ENCODE results near the gene CDHR2. TPM values are rescaled to one million over a fixed set of nuclear protein-coding genes. Genes with fewer than 3 reads are reported as not detected.
A peak's percentile ranks its signal among the peaks of the same experiment; 100 is the strongest.

The CDHR2 gene
- total RNA-seq, 2 donors from 2014 or later, result 0.67 to 0.81 TPM

DNA sequence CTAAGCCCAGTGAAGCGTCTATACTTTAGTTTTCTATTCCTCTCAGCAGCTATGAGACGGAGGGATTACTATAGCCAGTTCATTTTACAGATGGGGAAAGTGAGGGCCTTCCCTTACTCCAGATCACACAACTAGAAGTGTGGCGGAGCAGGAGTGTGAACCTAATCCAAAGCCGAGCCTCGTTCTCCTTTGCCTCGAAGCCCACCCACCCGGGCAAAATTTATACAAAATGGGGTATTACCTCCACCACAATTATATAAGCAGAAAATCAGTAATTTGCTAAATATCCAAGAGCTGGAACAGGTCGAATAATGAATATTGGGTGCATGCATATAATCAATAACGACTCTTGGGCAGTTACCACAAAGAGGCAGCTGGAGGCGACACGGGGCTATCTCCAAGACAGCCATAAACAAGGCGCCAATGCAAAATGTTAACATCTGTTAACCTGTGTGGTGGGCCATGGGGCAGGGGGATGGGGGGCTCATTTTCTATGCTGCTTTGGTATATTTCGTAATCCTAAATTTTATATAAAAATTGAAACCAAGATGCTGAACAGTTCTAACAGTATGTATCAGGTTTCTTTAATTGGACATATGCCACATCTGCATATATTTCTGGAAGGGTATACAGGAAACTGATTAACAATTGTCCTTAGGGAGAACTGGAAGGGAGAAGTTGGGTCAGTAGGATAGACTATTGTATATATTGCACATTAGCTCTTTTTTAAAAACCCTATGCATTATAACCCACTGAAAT lies 10.7 kb upstream of the CDHR2 start:
- ATAC-seq (replicated peaks in 1 of 2) (no peak), DNase-seq (no peak)
- Mint-ChIP-seq H3K4me3 (peak overlapping the region; percentile 81 to 99), H3K4me1 (ENCODE audit: low read depth) (peaks cover 73% of the 10 kb centered on the region), H3K9me3 (no peaks in the 10 kb centered on the region), H3K27ac (peak overlapping the region; percentile 94), H3K27me3 (ENCODE audit: low read depth) (no peaks in the 10 kb centered on the region), H3K36me3 (ENCODE audit: insufficient read depth in 2 of 2) (peaks cover 5 to 6% of the 10 kb centered on the region in 2 donors)

DNA sequence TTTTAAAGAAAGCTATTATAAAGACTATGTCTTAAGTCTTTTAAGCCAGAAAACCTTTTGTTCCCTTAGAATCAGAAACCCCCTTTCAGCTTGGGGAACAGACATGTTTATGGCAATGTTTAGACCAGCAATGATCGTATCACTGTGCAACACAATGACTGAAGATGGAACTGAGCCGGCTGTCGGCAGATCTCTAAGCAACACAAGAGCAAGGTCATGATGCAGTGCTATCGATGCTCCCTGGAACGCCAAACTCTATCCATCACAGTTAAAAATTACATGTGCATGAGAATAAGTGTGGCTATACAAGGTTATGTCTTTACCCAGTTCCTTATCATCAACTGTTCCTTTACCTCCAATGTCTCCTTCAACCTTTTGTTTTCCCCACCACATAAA lies 10.2 kb upstream of the CDHR2 start:
- ATAC-seq (replicated peaks in 1 of 2) (no peak), DNase-seq (no peak)
- Mint-ChIP-seq H3K27ac (no peak overlapping the region), H3K9me3 (no peaks in the 10 kb centered on the region), H3K27me3 (ENCODE audit: low read depth) (no peaks in the 10 kb centered on the region), H3K4me1 (ENCODE audit: low read depth) (peaks cover 67% of the 10 kb centered on the region), H3K36me3 (ENCODE audit: insufficient read depth in 2 of 2) (peaks cover 3 to 6% of the 10 kb centered on the region in 2 donors), H3K4me3 (peak overlapping the region in 1 of 2 donors; percentile 5)

DNA sequence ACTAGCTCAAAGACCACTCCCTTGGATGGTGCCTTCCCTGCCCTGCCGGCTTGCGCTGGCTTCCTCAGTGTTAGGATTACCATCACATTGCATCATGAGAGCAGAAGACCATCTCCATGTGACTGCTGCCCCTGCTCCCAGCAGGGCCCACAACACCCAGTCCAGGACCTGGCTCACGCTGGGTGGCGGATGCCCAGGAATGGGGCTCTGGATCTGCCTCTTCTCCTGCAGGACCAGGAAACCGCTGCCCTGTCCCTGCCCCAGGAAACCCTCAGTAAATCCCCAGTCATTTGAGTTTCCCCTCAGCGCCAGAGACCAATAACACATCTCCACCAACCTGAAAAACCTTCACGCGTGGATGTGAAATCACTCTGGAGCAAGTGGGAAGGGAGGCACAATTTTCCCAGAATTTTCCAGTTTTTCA lies 8.7 kb upstream of the CDHR2 start:
- Mint-ChIP-seq H3K27me3 (ENCODE audit: low read depth) (no peaks in the 10 kb centered on the region), H3K27ac (peak overlapping the region; percentile 66), H3K9me3 (no peaks in the 10 kb centered on the region), H3K4me1 (ENCODE audit: low read depth) (peaks cover 64% of the 10 kb centered on the region), H3K36me3 (ENCODE audit: insufficient read depth in 2 of 2) (peaks cover 2% of the 10 kb centered on the region in 2 donors), H3K4me3 (peak overlapping the region; percentile 92 to 93)
- DNase-seq (no peak), ATAC-seq (replicated peaks in 1 of 2) (no peak)

DNA sequence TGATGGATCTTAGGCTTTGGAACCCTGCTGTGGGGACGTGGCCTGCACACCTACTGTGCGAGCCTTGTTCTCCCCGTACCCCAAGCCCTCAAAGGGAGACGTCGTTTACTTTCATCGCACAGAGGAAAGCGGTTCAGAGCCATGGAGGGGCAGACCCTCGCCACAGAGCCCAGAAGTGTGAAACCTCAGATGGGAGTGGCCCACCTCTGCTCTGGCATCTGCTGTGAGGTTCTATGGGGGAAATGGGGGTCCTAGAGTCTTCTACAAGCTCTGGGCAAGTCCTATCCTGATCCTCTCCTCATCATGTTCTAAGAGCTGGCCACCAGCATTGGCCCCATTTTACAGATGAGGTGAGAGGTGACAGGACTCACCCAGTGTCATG lies 8.2 kb upstream of the CDHR2 start:
- no peak for ATAC-seq (replicated peaks in 1 of 2)
- Mint-ChIP-seq H3K4me1 (ENCODE audit: low read depth) (peaks cover 60% of the 10 kb centered on the region), H3K36me3 (ENCODE audit: insufficient read depth in 2 of 2) (no peaks in the 10 kb centered on the region), H3K4me3 (peak overlapping the region; percentile 92 to 93), H3K9me3 (no peaks in the 10 kb centered on the region), H3K27me3 (ENCODE audit: low read depth) (no peaks in the 10 kb centered on the region), H3K27ac (peak overlapping the region; percentile 88)
- peak in 1 of 2 donors; percentile 44 for DNase-seq

DNA sequence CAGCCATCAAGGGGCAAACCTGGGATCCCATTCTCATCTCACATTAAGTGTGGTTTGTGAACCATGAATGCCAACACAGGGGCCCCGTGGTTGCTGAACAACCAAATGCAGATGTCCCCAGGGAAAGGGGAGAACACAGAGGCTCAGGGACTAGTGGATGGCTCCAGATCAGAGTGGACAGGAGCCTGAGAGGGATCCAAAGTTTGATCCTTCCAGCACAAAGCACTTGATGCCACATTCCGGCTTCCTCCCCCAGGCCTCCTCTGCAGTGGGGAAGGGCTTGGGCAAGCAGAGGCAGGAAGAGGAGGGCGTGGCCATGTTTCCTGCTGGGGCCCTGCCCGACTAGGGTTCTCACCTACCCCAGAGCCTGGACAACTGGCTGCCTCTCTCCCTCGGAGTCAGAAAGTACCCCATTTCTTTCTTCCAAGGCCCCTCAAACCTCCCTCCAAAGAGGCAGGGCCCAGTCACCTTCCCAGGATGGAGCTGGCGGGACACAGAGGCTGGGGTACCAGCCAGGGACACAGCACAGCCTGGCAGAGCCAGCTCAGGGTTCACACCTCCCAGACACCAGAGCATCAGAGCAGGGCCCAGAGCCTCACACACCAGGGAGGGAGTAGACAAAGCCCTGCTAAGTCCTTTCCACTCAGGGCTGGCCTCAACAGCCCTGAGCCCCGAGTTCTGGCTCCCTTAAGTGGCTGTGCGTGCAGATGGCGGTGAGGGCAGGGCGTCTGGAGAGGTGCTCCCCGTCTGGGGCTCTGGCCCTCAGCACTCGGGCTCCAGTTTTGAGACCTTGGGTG lies 7.6 kb upstream of the CDHR2 start:
- DNase-seq (peak; percentile 73 to 81), ATAC-seq (replicated peaks in 1 of 2) (peak in 1 of 2 donors; percentile 12)
- Mint-ChIP-seq H3K4me3 (peak overlapping the region; percentile 92 to 93), H3K27me3 (ENCODE audit: low read depth) (no peaks in the 10 kb centered on the region), H3K27ac (peak overlapping the region; percentile 88), H3K36me3 (ENCODE audit: insufficient read depth in 2 of 2) (no peaks in the 10 kb centered on the region), H3K9me3 (no peaks in the 10 kb centered on the region), H3K4me1 (ENCODE audit: low read depth) (peaks cover 60% of the 10 kb centered on the region)

DNA sequence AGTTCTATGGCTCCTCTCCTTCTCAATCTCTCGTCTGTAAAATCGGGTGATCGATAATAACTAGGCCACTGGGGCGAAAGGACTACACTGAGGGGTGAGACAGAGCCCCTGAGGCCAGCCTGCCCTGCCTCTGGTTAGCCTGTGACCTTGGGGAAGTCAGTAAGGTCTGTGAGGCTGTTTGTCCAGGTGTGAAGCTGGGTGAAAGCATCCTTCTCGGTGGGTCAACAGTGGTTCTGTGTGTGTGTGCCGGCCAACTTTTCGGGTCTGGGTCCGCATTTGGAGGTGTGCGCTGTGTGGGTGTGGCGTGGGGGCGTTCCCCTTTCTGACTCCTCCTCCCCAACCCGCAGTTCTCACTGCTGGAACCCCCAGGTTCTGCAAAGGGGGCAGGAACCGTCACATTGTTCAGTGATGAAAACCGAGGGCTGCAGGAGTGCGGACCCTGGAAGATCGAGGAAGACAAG lies 7.0 kb upstream of the CDHR2 start:
- peak overlapping the region; percentile 82 for H3K27ac Mint-ChIP-seq
- DNase-seq, result peak; percentile 79 to 80
- H3K27me3 Mint-ChIP-seq (ENCODE audit: low read depth), result no peaks in the 10 kb centered on the region
- no peaks in the 10 kb centered on the region for H3K9me3 Mint-ChIP-seq
- H3K36me3 Mint-ChIP-seq (ENCODE audit: insufficient read depth in 2 of 2), result no peaks in the 10 kb centered on the region
- ATAC-seq (replicated peaks in 1 of 2), result peak in 1 of 2 donors; percentile 8
- H3K4me1 Mint-ChIP-seq (ENCODE audit: low read depth), result peaks cover 60% of the 10 kb centered on the region
- peak overlapping the region; percentile 92 to 93 for H3K4me3 Mint-ChIP-seq

DNA sequence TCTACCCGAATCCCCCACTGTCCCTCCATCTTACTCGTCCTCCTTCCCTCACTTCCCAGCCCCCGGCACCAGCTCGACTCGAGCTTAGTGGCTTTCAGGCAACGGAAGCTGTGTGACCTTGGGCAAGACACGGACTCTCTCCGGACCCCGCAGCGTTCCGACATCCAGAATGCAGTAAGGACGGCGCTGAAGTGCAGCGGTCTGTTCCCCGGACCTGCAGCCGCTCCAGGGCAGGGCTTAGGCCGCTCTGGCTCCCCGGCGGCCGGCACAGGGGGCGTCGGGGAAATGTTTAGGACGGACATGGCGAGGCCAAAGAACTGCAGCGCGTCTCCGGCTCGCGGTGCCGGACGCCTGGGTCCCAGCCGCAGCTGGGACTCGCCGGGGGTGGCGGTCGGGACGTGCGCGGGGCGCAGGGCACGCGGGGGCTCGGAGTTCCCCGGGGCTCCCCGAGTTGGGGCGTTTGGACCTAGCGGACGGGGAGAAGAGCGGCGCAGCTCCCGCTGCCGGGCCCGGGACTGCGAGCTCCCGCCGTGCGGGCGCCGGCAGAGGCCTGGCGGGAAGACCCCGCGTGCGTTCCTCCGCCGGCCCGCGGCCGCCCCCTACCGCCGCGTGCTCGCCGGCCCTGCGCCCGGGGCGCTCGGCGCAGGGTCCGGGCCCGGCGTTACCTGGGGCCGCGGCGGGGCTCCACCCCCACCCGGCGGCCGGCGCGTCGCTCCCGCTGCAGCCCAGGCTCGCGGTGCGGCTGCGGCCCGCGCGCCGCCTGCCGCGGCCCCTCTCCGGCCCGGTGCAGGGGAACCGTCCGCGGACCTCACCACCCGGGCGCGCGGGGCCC lies 6.3 kb upstream of the CDHR2 start:
- H3K9me3 Mint-ChIP-seq, result no peaks in the 10 kb centered on the region
- peak overlapping the region; percentile 82 for H3K27ac Mint-ChIP-seq
- peak; percentile 57 to 68 for DNase-seq
- H3K27me3 Mint-ChIP-seq (ENCODE audit: low read depth), result no peaks in the 10 kb centered on the region
- peak; percentile 62 to 65 for ATAC-seq (replicated peaks in 1 of 2)
- H3K4me3 Mint-ChIP-seq, result peak overlapping the region; percentile 92 to 97
- H3K4me1 Mint-ChIP-seq (ENCODE audit: low read depth), result peaks cover 66% of the 10 kb centered on the region
- no peaks in the 10 kb centered on the region for H3K36me3 Mint-ChIP-seq (ENCODE audit: insufficient read depth in 2 of 2)

DNA sequence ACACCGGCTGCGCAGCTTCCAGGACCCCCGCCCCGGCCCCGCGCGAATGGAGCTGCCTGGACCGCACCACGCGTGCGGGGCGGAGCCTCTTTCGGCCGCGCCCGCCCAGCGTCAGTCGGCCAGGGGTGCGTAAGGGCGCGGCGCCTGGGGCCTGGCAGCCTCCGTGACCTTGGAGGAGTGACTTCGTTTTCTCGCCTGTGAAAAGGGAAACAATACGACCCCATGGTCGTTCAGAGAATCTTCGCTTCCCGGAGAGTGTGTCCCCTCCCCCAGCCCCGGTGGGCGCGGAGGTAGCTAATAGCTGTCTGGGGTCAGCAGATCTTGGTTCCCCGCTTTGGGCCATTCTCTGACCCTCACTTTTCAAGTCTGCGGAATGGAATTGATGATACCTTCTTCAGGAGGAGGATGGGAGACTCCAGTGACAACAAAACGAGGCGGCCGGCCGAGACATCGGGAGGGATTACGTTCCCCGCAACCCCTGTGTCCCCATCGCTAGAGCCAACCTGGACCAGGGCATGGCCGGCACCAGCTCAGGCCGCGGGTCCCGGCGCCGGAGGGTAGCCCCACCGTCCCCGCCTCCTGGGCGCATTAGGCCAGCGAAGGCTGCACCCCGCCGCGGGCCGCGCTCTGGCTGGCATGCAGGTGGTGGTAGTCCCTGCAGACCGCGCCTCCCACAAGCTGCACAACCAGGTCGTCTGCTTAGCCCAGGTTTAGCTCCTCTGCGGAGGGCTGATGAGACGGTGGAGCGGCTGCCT lies 5.5 kb upstream of the CDHR2 start:
- Mint-ChIP-seq H3K4me1 (ENCODE audit: low read depth) (peaks cover 59% of the 10 kb centered on the region), H3K9me3 (no peaks in the 10 kb centered on the region), H3K27me3 (ENCODE audit: low read depth) (no peaks in the 10 kb centered on the region), H3K27ac (peak overlapping the region; percentile 94), H3K36me3 (ENCODE audit: insufficient read depth in 2 of 2) (no peaks in the 10 kb centered on the region), H3K4me3 (peak overlapping the region; percentile 92 to 97)
- peak; percentile 81 to 84 for ATAC-seq (replicated peaks in 1 of 2)
- DNase-seq, result peak; percentile 84 to 88

DNA sequence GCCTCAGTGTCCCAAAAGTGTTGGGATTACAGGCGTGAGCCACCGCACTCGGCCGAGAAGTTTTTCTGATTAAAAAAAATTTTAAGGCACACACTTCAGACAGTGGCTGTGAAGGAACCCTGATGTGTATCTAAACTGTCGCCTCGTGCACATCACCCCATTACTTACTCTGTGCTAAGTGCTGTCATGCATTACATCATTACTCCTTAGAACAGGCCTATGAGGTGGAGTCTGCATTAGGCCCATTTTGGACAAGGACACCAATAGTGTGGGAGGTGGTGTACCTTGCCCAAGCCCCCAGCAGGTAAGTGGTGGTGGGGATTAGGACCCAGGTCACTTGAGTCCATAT lies 3.8 kb upstream of the CDHR2 start:
- Mint-ChIP-seq H3K36me3 (ENCODE audit: insufficient read depth in 2 of 2) (no peaks in the 10 kb centered on the region), H3K27ac (no peak overlapping the region), H3K9me3 (no peaks in the 10 kb centered on the region), H3K27me3 (ENCODE audit: low read depth) (no peaks in the 10 kb centered on the region), H3K4me3 (peak overlapping the region in 1 of 2 donors; percentile 97), H3K4me1 (ENCODE audit: low read depth) (peaks cover 42% of the 10 kb centered on the region)
- no peak for ATAC-seq (replicated peaks in 1 of 2)
- no peak for DNase-seq

DNA sequence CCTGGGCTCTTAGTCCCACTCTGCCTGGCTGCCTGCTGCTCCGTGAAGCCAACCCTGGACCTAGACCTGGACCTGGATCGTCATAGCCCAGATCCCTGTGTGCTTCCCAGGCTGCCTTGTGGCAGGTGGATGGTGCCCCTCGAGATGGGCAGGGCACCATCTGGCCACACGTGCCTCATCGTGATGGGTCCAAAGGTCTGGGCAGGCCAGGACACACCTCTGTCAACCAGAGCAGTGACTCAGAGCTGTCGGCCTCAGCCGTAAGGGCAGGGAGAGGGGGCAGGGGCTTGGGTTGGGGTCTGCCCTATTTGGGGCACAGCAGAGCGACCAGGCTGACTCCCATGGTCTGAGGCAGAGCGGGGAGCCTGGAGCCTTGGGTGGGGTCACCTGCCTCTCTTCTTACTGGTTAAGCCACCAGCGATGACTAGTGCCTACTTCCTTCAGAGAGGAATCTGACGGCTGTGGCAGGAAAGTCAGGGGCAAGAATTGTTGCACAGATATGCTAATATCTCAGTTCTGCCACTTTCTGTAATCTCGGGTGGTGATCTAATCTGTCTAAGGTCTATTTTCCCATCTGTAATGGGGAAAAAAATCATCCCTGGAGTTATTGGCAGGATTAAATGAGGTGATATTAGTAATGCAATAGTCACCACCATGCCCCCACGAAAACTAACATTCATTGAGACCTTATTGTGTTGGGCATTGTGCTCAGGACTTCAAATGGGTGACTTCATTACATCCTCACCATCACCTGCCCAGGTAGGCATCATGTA lies 3.2 kb upstream of the CDHR2 start:
- Mint-ChIP-seq H3K36me3 (ENCODE audit: insufficient read depth in 2 of 2) (no peaks in the 10 kb centered on the region), H3K4me3 (no peak overlapping the region), H3K27ac (no peak overlapping the region), H3K4me1 (ENCODE audit: low read depth) (peaks cover 38% of the 10 kb centered on the region), H3K27me3 (ENCODE audit: low read depth) (no peaks in the 10 kb centered on the region), H3K9me3 (no peaks in the 10 kb centered on the region)
- ATAC-seq (replicated peaks in 1 of 2) (no peak), DNase-seq (no peak)

DNA sequence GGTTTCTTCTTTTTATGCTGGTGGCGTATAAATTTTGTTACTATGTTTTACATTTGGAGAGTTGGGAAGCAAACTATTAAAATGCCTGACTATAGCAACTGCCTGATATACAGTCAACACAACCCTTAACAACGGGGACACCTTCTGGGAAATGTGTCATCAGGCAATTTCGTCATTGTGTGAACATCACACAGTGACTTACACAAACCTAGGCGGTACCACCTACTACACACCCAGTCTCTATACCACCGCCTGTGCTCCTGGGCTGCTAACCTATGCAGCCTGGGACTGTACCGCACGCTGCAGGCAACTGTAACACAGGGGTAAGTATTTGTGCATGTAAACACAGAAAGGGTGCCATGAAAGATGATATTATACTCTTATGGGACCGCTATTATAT lies 1.3 kb upstream of the CDHR2 start:
- H3K27ac Mint-ChIP-seq, result peak overlapping the region; percentile 98
- peak in 1 of 2 donors; percentile 47 for DNase-seq

DNA sequence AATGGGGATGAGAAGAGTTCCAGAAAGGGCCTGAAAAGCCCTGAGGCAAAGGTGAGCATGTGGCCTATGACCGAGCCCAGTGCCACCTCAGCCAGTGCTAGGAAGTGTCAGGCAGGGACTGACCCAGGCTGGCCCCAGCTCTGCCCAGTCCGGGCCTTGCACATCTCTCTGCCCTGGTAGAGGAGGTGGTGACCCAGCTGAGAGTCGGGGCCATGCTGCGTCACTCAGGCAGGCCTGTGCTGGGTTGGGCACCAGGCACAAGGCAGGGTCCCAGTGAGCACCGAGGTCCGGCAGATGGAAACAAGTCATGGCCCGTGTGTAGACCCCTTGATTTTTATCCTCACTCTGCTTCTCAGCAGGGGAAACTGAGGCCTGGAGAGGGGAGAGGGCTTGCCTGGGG lies 729 bp downstream of the CDHR2 start:
- Mint-ChIP-seq H3K27ac (no peak overlapping the region), H3K4me3 (peak overlapping the region; percentile 64 to 65), H3K4me1 (ENCODE audit: low read depth) (peaks cover 46% of the 10 kb centered on the region), H3K36me3 (ENCODE audit: insufficient read depth in 2 of 2) (no peaks in the 10 kb centered on the region), H3K9me3 (no peaks in the 10 kb centered on the region), H3K27me3 (ENCODE audit: low read depth) (no peaks in the 10 kb centered on the region)
- DNase-seq (no peak), ATAC-seq (replicated peaks in 1 of 2) (no peak)

More for the DNA sequence above, 1.3 kb upstream of the CDHR2 start:
- Mint-ChIP-seq H3K36me3 (ENCODE audit: insufficient read depth in 2 of 2) (no peaks in the 10 kb centered on the region), H3K4me3 (peak overlapping the region in 1 of 2 donors; percentile 56), H3K27me3 (ENCODE audit: low read depth) (no peaks in the 10 kb centered on the region), H3K4me1 (ENCODE audit: low read depth) (peaks cover 32% of the 10 kb centered on the region), H3K9me3 (no peaks in the 10 kb centered on the region)
- ATAC-seq (replicated peaks in 1 of 2), result peak; percentile 12 to 42

All from activated T-cell treated with anti-CD3 and anti-CD28 coated beads, Interleukin-2, amount 50 U/mL, for 72 hours (primary cell).